HL-60/S4 (cell line): ENCODE data around the gene DNAJC28.
"Not testable (repeated sequence)": the region's sequence is repeated elsewhere in the genome, so short reads cannot be mapped to it uniquely, and the experiment has no call there.

ENCODE experiments used
- in situ Hi-C: fragments of 300-500 bp; cut with MboI; formaldehyde crosslinking; loops from 2 replicates; pipeline ENCODE4 v1.14.3; 2022; ENCODE audit warnings: low sequenced_read_pairs

Gene DNAJC28, protein sequence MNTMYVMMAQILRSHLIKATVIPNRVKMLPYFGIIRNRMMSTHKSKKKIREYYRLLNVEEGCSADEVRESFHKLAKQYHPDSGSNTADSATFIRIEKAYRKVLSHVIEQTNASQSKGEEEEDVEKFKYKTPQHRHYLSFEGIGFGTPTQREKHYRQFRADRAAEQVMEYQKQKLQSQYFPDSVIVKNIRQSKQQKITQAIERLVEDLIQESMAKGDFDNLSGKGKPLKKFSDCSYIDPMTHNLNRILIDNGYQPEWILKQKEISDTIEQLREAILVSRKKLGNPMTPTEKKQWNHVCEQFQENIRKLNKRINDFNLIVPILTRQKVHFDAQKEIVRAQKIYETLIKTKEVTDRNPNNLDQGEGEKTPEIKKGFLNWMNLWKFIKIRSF

DNA sequence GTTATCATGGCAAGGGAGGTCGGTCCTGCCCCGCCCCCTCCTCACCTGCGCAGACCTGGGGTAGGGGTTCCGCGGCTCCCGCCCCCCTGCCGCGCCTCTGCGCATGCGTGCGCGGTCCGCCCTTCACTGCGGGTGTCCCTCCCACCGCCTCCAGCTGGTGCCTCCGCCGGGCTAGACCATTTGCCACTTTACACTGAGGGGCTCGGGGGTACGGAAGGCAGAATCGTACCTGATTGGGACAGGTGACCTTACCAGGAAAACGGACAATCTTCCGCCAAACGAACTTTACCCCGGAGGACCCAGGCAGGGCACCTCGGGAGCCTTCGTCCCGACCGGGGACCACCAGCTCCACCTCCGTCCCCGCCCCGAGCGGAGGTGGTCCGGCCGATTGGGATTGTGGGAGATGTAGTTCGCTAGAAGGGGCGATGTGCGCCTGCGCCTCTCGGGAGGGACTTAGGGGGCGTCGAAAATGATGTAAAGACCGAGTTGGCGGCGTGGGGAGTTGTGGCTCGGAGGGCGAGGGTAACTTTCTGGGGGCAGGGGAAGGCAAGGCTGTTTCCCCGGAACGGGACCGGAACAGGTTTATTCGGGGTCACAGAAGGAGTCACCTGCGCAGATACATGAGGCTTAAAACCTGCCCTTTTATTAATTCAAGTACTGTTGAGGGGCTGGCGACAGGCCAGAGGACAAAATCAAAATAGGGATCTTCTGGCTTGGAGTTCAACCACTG lies at the start of gene DNAJC28:
Gene DNAJC28 (minus strand): TSS at position 344 of the 730 bp plus-strand sequence. CDS start 2,323 bp downstream, outside the sequence.
- in situ Hi-C loops: no loop called here

DNA sequence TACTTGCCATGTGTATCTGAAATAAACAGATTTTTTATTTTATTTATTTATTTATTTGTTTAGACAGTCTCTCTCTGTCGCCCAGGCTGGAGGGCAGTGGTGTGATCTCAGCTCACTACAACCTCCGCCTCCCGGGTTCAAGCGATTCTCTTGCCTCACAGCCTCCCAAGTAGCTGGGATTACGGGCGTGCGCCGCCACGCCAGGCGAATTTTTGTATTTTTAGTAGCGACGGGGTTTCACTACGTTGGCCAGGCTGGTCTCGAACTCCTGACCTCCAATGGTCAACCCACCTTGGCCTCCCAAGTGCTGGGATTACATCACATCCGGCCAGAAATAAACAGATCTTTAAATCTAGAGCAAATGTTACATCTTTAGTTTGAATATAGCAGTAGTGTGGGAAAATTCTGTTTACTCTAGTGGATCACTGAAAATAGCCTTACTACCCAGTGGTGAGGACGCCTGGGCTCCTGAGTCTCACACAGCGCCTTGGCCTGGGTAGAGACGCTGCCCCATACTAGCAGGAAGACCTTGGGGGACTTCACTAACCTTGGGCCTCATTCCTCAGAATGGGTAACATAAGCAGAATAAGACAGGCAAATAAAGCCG lies 49.7 kb upstream of the DNAJC28 start:
- in situ Hi-C loops: no loop called here

DNA sequence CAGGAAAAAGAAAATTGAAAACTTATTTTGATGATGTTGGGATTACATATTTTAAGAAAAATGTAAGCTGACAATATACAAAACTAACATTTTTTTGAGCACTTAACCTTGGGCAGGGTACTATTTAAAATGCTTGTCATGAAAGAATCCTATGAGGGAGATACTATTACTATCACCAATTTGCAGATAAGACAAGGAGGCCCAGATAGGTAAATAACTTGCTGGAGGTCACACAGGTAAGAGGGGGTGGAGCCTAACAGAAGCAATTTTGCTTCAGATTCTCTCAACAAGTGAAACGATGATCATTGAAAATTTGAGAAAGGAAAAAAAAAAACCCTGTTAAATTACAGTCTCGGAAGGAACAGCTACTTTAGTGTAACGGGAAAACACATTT lies 49.2 kb upstream of the DNAJC28 start:
- in situ Hi-C loops: no loop called here

DNA sequence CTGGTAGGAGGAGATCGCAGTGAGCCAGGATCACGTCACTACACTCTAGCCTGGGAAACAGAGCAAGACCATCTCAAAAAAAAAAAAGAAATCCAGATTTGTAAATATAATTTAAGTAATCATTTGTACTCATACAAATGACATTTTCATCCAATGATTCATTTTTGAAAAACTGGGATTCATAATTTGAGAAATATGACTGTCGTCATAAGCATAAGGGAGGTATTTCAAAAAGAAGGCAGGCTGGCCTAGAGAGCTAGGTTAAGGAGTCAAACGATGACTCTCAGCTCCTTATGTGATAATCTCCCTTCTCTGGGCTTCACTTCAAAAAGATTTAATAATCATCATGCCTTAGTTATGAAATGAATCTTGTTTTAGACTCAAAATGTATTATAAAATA lies 48.1 kb upstream of the DNAJC28 start:
- in situ Hi-C loops: no loop called here

DNA sequence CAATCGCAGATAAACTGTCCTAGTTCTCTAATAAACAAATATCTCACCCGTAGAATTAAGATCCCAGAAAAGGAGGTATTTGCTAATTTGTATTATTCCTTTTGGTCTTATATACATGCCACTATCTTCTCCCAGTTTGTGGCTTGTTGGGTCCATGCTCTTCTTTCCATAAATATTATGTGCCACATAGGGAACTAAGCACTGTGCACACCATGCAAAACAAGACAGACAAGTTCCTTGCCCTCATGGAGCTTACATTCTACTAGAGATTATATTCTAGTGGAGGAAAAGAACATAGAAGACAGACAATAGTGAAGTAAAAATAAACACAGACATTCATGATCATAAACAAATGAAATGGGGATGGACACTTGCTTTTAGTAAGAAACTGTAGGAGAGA lies 45.7 kb upstream of the DNAJC28 start:
- in situ Hi-C loops: no loop called here

DNA sequence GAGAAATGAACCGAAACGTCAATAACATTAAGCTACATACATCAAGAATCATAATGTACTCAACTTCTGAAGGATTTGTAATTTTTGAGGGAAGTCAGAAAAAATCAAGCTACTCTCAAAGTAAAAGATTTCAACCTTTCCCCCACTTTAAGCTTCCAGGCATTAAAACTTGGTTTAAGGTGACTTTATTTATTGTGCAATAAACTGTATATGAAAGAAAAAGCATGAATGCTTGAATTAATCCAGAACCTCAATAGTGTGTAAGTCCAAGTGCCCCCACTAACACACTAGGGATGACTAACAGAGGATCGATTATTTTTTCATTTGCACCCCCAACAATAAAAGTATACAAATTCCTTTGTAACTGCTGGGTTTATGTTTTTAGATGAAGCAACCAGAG lies 39.5 kb upstream of the DNAJC28 start:
- in situ Hi-C loops: no loop called here

DNA sequence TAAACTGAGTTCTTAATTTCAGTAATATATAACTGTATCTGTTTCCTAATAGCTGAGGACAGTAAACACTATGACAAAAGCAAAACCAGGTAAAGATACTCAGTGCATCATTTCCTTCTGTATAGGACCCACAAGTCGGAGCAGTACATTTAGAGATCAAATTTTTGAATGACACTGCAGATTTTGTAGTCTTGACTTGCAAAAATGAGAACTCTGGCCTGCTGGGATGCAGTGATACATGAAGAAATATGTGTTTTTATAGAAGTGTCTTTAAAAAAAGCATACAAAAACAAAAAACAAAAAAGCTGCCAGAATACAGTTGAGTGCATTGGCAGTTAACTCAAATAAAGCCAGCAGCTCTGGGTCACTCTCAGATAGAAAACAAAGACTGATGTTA lies 31.4 kb upstream of the DNAJC28 start:
- in situ Hi-C loops: loop anchor here (10.0 kb wide), 1 partner anchor 62 kb away; the partner anchor contains the start of gene DONSON

DNA sequence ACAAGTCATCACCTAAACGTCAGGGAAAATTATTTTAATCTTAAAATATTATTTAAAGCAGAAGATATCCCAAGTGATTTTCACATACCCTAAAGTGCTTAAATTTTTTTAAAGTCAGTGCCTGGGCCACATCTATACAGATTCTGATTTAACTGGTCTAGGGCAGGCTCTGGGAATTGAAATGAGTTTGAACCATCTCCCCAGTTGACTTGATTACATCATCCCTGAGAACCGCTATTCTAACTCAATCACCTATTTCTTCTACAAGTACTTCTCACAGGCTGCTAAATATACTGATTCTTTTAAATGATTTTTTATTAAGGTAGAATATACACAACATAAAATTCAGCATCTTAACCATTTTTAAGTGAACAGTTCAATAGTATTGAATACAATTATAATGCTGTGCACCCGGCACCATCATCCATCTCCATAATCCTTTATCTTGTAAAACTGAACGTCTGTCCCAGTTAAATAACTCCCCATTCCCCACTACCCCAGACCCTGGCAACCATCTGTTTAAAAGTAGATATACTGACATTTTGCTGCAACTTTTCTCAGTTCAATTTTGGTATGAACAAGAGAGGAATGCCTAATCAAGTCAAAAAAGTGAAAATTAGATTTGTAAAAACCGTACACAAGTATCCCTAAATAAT lies 30.9 kb upstream of the DNAJC28 start:
- in situ Hi-C loops: loop anchor here (10.0 kb wide), 1 partner anchor 62 kb away; the partner anchor contains the start of gene DONSON

DNA sequence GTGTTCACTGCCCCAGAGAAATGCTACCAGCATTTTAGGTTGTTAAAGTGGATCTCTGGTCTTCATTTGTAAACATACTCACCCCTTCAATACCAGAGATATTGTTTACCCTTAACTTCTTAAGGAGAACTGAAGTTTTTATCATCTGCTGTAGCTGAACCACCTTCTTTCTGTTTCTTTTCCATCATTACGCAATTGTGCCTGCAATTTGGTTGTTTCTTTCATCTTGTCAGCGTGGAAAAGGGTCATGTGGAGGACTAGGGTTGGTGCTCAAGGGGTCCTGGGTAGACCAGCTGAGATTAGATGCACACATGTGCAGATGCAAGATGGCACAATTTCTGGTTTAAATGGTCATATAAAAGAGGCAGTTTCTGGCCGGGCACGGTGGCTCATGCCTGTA lies 27.4 kb upstream of the DNAJC28 start:
- in situ Hi-C loops: no loop called here

DNA sequence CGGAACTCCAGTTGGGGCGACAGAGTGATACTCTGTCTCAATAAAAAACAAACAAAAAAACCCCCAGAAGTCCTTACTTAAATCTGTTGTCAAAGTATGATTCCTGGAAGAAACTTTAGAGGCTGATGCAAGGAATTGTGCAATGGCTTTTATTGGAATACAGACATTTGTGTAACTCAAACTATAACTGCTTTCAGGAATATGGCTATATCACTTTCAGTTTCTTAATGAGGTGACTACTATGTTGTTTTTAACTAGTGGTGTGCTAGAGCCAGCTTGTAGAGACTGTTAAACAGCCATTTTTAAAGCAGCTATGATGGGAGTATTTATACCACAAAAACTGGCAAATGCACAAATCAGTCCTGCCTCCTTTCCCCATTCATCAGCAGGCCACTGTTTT lies 22.7 kb upstream of the DNAJC28 start:
- in situ Hi-C loops: no loop called here

DNA sequence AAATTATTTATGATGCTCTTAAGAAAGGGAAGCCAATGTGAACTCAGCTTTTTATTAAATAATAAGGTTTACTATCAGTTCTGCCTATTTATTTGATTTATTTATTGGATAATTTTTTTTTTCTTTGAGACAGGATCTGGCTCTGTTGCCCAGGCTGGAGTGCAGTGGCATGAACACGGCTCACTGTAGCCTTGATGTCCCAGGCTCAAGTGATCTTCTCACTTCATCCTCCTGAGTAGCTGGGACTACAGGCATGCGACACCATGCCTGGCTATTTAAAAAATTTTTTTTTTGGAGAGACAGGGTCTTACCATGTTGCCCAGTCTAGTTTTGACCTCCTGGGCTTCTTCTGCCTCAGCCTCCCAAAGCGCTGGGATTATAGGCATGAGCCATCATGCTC lies 21.0 kb upstream of the DNAJC28 start:
- in situ Hi-C loops: no loop called here

DNA sequence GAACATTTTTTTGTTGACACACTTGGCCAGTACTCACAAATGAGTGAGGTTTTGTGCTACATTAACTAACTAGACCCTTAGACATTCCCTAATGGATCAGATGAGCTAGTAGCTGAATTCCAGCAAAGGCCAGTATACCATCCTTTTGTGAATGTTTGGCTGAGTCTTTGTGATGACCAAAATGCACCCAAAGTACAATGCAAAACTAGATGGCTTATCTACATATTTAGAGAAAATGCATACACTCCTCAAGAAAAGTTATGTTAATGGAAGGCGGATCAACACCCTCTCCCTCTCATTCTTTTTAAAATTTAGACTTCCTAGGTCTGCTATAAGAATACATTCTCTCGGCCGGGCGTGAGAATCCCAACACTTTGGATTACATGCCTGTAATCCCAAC lies 20.1 kb upstream of the DNAJC28 start:
- in situ Hi-C loops: no loop called here

DNA sequence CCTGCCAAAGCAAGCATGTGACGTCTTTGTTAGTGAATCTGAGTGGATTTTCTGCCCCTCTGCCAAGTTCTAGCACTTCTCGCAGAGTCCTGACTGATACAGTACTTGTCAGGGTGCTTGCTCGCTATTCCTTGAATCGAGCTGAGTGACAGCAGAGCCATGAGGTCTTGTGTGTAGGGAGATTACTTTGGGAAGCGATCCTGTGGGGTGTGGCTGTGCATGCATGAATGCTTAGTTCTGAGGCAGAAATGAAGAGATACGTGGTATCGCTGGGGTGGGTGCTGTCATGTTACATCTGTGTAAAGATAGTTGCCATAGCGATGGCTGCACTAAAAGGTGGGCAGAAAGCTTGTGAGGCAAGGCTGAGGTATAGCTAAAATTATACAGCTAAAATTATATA lies 19.3 kb upstream of the DNAJC28 start:
- in situ Hi-C loops: no loop called here

DNA sequence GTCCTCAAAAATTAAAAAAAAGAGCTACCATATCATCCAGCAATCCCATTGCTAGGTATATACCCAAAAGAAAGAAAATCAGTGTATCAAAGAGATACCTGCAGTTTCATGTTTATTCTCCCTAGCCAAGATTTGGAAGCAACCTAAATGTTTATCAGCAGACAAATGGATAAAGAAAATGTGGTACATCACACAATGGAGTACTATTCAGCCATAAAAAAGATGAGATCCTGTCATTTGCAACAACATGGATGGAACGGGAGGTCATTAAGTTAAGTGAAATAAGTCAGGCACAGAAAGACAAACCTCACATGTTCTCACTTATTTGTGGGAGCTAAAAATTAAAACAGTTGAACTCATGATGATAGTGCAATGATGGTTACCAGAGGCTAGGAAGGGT lies 15.5 kb upstream of the DNAJC28 start:
- in situ Hi-C loops: not testable (repeated sequence)

DNA sequence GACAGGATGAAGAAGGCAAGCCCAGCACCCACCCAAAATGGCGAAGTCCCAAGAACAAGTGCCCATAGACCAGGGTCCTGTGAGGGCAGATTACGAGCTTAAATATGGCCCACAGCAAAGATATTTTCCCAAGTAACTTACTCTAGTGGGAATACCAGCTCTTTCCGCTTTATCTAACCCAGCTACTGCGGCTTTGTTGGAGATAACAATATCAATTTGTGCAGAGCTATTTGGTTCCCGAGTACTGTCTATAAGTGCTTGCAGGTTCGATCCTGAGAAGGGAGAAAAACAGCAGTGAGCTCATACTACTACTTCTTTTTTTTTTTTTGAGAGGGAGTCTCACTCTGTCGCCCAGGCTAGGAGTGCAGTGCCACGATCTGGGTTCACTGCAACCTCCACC lies 14.3 kb upstream of the DNAJC28 start:
- in situ Hi-C loops: no loop called here

DNA sequence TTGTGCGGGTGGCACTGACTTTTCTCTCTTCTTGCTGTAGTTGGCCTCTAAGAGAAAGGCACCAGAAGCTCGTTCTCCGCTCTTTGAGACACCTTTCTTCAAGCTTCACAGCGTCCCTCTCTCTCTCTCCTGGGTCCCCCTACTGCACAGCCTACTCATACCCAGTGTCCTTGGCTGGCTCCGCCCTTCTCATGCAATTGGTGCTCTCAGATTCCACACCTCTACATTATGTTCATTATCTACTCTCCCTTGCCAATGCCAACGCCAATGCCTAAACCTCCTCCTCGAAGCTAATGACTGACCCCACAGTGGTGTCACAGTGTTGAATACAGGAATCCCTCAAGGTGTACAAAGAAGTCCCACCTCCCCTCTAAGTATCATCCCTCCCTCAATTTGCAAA lies 4.8 kb upstream of the DNAJC28 start:
- in situ Hi-C loops: no loop called here

DNA sequence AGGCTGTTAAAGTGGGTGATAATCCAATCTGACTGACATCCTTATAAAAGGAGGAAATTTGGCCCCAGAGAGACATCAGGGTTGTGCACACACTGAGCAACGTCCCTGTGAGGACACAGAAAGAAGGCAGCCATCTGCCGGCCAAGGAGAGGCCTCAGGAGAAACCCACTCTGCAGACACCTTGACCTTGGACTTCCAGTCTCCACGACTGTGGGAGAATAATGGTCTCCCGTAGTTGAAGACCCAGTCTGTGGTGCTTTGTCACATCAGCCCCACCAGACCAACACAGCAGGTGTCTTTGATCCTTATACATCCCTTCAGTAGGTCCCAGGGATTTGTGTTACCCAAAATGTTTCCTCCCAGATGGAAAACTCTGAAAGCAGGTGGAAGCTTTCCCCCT lies 4.2 kb upstream of the DNAJC28 start:
- in situ Hi-C loops: no loop called here

DNA sequence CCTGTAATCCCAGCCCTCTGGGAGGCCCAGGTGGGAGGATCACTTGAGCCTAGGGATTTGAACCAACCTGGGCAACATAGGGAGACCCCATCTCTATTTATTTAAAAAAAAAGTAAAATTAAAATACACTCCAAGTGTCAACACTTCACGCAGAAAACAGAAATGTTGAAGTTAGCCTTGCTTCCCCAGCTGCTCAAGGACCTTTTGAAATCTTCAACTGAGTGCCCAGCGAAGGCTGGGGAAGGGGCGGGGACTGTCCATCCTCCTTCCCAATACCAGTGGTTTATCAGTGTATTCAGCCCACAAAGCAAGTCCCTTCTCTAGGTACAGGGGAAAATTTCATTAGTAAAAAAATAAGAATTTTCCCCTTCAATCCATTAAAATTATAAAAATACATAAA lies 2.2 kb upstream of the DNAJC28 start:
- in situ Hi-C loops: no loop called here

DNA sequence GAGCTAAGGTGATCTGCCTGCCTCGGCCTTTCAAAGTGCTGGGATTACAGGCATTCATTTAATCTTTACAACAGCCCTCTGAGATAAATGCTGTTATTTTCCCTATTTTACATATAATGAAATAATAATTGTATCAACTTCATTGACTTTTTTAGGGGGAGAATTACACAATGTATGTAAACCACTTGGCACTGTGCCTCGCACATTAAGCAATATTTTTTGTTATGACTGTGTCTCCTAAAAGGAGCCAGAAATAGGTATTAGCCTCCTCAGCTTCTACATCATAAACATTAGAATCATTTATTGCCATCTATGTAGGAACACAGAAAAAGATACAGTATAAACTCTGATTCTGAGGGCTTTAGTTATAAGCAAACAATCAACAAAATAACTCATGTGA lies 1.1 kb upstream of the DNAJC28 start:
- in situ Hi-C loops: no loop called here

DNA sequence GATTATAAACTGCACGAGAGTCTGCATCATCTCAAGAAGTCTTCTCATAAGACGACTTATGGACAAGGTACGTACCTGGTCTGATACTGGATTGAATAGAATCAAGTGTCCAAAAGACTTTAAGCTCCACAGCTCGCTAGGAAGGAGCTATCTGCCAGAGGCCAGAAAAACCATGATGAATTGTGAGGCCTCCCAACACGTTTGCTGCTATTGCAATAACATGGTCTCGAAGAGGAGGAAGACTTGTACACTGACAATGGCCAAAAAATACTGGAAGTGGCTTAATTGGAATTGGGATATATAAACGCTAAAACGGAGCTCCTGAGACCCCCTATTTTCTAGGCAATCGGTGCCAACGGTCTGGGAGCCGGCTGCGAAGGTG lies 534 bp downstream of the DNAJC28 start:
- in situ Hi-C loops: no loop called here

DNA sequence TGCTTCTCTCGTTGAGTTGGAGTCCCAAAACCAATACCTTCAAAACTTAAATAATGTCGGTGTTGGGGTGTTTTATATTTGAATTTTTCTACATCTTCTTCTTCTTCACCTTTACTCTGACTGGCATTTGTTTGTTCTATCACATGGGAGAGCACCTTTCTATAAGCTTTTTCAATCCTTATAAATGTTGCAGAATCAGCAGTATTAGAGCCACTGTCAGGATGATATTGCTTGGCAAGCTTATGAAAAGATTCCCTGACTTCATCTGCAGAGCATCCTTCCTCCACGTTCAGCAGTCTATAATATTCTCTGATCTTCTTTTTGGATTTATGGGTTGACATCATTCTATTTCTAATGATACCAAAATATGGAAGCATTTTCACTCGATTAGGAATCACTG lies 2.6 kb downstream of the DNAJC28 start:
- in situ Hi-C loops: no loop called here
